NCI-H446 (cell line): Measurements from ENCODE around the gene PIK3R6.
"Not testable (repeated sequence)": the region's sequence is repeated elsewhere in the genome, so short reads cannot be mapped to it uniquely, and the experiment has no call there.

ENCODE experiments used
- DNase-seq, 2 experiments: peaks; one replicate each; lab custom pipeline; 2025; lab: John Stamatoyannopoulos, UW

Gene PIK3R6

GRCh38 chr17:8825802-8826201 lies 41.7 kb downstream of the PIK3R6 start:
- DNase-seq: no peak

GRCh38 chr17:8823279-8823678 lies 44.2 kb downstream of the PIK3R6 start:
- no peak for DNase-seq

- no peak for DNase-seq
Measured at GRCh38 chr17:8822401-8823035, 45.0 kb downstream of the PIK3R6 start.

GRCh38 chr17:8821446-8822105 lies 45.9 kb downstream of the PIK3R6 start:
- DNase-seq: no peak

- no peak for DNase-seq
Measured at GRCh38 chr17:8820311-8821010, 47.0 kb downstream of the PIK3R6 start.

GRCh38 chr17:8818654-8819330 lies 48.7 kb downstream of the PIK3R6 start:
- no peak for DNase-seq

GRCh38 chr17:8818047-8818446 lies 49.4 kb downstream of the PIK3R6 start:
- no peak for DNase-seq

GRCh38 chr17:8806926-8807550 lies 60.4 kb downstream of the PIK3R6 start:
- DNase-seq: no peak

- no peak for DNase-seq
Measured at GRCh38 chr17:8806253-8806925, 61.1 kb downstream of the PIK3R6 start.

- DNase-seq: not testable (repeated sequence)
Measured at GRCh38 chr17:8805396-8805795, 62.1 kb downstream of the PIK3R6 start.

GRCh38 chr17:8803531-8804420 lies 63.7 kb downstream of the PIK3R6 start:
- no peak for DNase-seq

- no peak for DNase-seq
Measured at GRCh38 chr17:8801135-8801840, 66.2 kb downstream of the PIK3R6 start.

GRCh38 chr17:8800656-8801055 lies 66.8 kb downstream of the PIK3R6 start:
- DNase-seq: no peak

- DNase-seq: no peak
Measured at GRCh38 chr17:8799570-8800212, 67.8 kb downstream of the PIK3R6 start.

- DNase-seq: no peak
Measured at GRCh38 chr17:8798846-8799569, 68.5 kb downstream of the PIK3R6 start, which contains the start of gene MFSD6L. Gene MFSD6L (minus strand): TSS chr17:8799365. CDS start chr17:8799120, 245 bp downstream.

- DNase-seq: no peak
Measured at GRCh38 chr17:8798176-8798845, 69.2 kb downstream of the PIK3R6 start.

GRCh38 chr17:8797621-8798175 lies 69.8 kb downstream of the PIK3R6 start:
- no peak for DNase-seq

- DNase-seq: no peak
Measured at GRCh38 chr17:8794636-8795035, 72.8 kb downstream of the PIK3R6 start.
